HG02973 (cell line): ENCODE measurements around the gene KCNK16.
A peak's percentile ranks its signal among the peaks of the same experiment; 100 is the strongest.
"Not testable (repeated sequence)": the region's sequence is repeated elsewhere in the genome, so short reads cannot be mapped to it uniquely, and the experiment has no call there.

Source experiments
- ATAC-seq: cut with Tn5 transposase; IDR thresholded peaks from one replicate; pipeline ENCODE4 v1.9.1; 2021; ENCODE audit warnings: moderate library complexity; ENCODE audit not compliant: unreplicated experiment

KCNK16 gene

GRCh38 chr6:39312912-39313525 lies 9.5 kb downstream of the KCNK16 start:
- ATAC-seq, result no peak

GRCh38 chr6:39310542-39310941 lies 12.0 kb downstream of the KCNK16 start:
- ATAC-seq, result no peak

- no peak for ATAC-seq
These were observed 12.5 kb downstream of the KCNK16 start for GRCh38 chr6:39309942-39310531.

- ATAC-seq, result no peak
These were observed 15.0 kb downstream of the KCNK16 start for GRCh38 chr6:39307462-39307861.

GRCh38 chr6:39304951-39305350 lies 17.6 kb downstream of the KCNK16 start:
- ATAC-seq, result no peak

- no peak for ATAC-seq
These were observed 18.9 kb downstream of the KCNK16 start for GRCh38 chr6:39303425-39304153.

- ATAC-seq, result peak; percentile 72
These were observed 19.7 kb downstream of the KCNK16 start for GRCh38 chr6:39302669-39303424.

GRCh38 chr6:39302011-39302410 lies 20.5 kb downstream of the KCNK16 start:
- no peak for ATAC-seq

- ATAC-seq, result no peak
These were observed 20.9 kb downstream of the KCNK16 start for GRCh38 chr6:39301606-39302005.

GRCh38 chr6:39300739-39301138 lies 21.8 kb downstream of the KCNK16 start:
- no peak for ATAC-seq

GRCh38 chr6:39298061-39298460 lies 24.4 kb downstream of the KCNK16 start:
- no peak for ATAC-seq

- no peak for ATAC-seq
These were observed 25.5 kb downstream of the KCNK16 start for GRCh38 chr6:39296745-39297640.

GRCh38 chr6:39295611-39296011 lies 26.9 kb downstream of the KCNK16 start:
- ATAC-seq, result no peak

- no peak for ATAC-seq
These were observed 27.6 kb downstream of the KCNK16 start for GRCh38 chr6:39294899-39295298.

- no peak for ATAC-seq
These were observed 28.4 kb downstream of the KCNK16 start for GRCh38 chr6:39294133-39294532.

- no peak for ATAC-seq
These were observed 29.9 kb downstream of the KCNK16 start for GRCh38 chr6:39292637-39293036.

- no peak for ATAC-seq
These were observed 33.0 kb downstream of the KCNK16 start for GRCh38 chr6:39289490-39289889.

- no peak for ATAC-seq
These were observed 34.9 kb downstream of the KCNK16 start for GRCh38 chr6:39287601-39288000.

GRCh38 chr6:39286596-39286995 lies 35.9 kb downstream of the KCNK16 start:
- ATAC-seq, result not testable (repeated sequence)

- ATAC-seq, result no peak
These were observed 39.7 kb downstream of the KCNK16 start for GRCh38 chr6:39282774-39283173.
